C1 segment of cervical spinal cord (tissue), 14 donors: ENCODE data around the gene CPNE2.
A peak's percentile ranks its signal among the peaks of the same experiment; 100 is the strongest.

Source experiments
- DNase-seq, 14 donors: peaks; one replicate each; lab custom pipeline; 2025; lab: John Stamatoyannopoulos, UW

Gene CPNE2

DNA sequence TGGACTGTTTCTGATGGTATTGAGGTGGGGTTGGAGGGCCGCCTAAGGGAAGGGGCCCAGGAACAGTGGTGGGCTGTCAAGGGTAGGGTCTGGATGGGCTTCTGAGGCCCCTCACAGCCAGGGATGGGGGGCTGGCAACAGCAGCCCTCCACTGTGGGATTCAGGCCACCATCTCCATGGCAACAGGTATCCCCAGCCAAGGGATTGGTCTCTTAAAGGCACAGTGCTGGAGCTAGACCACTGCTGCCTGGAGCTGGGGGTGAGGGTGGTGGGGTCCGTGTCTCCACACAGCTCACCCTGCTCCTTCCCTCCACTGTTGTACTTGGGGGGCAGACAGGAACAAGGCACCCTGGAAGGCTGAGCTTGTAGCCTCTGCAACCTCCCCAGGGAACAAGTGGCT lies 51.6 kb downstream of the CPNE2 start:
- no peak for DNase-seq

DNA sequence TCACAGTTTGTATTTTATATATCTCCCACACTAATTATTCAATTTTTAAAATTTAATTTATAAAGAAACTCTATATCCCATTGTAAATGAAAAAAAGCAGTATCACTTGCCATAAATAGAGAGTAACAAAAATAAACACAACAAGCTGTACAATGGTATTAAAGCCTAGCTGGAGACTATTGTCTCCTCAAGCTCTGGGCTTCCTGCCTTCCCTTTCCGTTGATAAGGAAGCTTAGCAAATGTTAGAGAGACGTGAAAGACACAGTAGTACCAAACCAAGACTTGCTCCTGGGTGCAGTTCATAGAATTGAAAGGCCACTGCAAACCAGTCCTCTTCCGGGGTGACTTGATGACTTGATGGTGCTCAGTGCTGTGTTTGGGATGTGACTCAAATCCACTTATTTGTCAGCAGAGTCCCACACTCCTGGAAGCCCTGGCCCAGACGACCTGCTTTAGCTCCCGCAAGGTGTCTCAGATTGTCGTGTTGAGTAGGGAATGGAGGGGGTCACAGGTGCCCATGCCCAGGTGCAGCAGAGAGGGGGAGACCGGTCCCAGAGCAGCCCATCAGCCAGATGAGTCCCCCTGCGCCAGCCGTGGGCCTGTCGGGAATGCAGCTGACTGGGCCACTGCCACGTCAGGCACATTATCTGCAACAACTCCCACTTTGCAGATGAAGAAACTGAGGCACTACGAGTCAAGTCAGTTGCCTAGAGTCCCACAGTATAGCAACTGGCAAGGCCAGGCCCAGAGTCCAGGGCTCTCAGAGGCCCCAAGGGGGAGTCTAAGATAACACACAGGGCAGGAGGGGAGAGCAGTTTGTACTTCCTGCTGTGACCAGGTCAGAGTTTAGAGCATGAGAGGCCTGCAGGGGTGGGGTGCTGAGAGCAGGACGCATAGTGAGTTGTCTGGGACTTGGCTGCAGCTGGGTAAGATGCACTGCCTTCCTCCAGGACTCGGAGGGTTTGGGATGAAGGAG lies 53.0 kb downstream of the CPNE2 start:
- DNase-seq: no peak

DNA sequence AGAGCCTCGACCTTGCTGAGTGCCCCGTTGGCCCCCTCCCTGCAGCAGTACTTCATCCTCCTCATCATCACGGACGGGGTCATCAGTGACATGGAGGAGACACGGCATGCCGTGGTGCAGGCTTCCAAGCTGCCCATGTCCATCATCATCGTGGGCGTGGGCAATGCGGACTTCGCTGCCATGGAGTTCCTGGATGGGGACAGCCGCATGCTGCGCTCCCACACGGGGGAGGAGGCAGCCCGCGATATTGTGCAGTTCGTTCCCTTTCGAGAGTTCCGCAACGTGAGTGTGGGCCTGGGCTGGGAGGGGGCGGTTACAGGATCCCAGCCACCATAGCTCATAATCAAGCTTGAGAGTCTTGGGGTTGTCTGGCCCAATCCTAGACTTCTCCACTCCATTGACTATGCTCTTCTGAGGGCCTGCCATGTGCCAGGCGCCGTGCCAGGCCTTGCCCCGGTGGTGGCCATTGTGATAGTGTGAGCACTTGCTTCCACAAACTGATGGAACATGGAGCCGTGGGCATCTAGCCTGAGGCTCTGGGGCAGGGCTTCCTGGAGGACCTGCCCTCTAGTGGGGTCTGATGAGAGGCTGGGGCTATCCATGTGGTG lies 53.8 kb downstream of the CPNE2 start:
- DNase-seq: no peak

DNA sequence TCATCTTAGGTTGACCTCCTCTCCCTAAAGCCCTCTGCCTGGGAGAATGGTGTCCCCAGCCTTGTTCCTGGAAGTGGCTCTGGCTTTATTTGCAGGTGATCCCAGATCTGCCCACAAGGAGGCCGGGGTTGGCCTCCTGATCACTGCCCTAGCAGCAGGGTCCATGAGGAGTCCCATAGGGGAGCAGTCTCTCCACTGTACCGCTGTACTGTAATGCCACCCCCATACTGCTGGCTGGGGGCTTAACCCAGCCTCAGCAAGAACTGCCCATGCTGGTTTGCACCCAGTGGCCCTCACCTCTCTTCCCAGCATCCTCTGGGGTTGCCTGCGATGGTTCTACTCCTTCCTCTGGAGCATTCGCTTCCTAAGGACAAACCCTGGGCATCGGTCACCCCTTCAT lies 54.4 kb downstream of the CPNE2 start:
- DNase-seq: no peak

DNA sequence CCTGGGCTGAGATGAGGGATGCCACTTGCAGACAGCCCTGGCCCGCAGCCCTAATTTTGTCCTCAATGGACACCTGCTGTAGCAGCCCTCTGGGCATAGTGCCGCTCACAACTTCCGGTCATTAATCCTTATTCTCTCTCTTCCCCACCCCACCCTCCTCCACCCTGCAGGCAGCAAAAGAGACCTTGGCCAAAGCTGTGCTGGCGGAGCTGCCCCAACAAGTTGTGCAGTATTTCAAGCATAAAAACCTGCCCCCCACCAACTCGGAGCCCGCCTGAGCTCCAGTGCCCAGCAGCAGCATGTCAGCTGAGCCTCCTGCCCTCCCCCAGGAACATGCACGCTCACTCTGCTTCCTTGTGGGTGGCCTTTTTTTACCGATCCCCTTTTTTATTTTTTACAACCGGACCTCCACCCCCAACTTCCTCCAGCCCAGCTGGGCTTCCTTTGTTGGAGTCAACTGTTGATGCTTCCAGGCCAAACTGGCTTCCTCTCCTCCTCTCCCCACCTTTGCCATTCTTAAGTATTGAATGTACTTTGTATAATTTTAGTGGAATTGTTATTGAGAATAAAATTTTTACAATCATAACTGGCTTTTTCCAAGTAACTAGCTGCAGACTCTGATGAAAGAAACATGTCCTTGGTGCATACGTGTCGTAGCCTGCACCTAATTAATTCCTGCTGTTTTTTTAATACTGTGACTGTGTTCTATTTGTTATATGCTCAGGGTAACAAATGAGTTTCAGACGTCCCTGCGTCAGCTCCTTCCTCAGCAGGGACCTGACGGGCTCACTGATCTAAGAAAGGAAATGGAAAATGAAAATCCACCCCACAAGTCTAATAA lies 55.2 kb downstream of the CPNE2 start:
- peak in 7 of 14 donors; percentile 32 to 62 (median 44) for DNase-seq

DNA sequence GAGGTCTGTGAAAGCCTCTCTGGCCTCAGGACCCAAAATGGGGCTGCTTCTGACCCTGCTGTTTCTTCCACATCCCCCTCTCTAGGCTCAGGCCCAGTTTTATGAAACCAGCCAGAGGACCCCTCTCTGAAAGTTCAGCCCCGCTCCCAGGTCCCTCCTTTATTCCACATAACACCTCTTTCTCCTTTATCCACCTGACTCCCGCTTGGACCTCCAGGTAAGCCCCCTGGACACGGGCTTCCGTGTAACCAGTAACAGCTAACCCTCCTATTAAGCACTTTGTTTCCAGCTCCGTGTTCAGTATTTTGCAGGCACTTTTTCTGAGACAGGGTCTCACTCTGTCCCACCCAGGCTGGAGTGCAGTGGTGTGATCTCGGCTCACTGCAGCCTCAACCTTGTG lies 56.1 kb downstream of the CPNE2 start:
- no peak for DNase-seq

DNA sequence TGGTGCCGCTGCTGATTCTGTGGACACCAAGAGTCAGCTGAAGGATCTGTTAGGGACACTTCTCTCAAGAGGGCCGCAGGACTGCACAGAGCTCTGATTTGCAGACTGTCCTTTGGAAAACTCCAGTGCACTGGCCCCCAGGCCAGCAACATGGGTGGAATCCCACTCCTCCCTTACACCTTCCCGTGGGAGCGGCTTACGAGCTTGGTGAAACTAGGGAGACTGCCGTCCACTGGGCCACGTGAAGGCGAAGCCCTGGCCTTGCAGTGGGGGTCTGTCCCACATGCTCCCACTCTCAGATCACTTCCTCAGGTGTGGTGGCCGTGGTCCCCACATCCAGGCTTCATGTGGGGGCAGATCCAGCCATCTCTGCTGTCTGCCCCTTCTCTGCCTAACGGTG lies 57.0 kb downstream of the CPNE2 start:
- no peak for DNase-seq

DNA sequence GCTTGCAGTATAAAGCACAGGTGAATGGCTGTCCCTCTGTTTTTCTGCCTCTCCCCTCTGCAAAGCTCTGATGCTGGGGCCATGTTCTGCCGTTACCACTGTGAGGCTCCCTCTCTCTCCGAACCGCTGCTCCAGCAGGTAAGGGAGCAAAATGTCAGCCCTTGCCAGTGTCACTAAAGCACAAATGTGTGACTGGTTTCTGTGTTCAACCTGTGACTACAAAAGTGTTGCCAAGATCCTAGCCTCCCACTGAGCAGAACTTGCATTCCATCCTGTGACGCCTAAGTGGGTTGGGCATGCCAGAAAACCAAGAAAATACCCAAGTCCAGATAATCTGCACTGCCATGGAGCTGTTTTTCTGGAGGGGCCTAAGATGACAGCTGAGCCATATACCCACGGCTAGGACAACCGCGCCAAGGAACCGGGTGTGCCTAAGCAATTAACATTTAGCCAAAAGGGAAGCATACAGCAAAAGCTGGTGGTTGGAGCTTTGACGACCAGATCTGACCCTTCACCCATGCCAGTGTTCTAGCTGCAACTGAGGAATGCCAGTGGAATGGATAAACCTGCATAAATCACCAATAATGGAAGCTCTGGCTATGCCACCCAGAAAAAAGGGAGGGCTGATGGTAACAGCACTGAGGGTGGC lies 58.4 kb downstream of the CPNE2 start:
- peak in 1 of 14 donors; percentile 16 for DNase-seq

DNA sequence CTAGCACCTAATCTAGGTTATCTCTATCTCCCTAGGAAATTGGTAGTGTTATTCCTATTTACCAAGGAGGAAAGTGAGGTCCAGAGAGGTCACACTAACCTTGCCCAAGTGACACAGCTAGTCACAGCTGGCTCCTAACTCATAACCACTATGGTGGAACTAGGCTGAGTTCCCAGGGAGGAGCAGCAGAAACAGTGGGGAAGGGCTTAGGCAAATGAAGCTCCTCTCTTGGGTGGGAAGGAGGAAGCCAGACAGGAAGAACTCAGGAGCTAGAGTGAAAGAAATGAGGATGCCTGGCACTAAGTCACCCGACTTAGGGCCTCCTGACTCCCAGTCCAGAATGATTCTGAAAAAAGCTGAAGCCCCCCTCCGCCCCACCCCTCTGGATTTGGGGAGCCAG lies 59.0 kb downstream of the CPNE2 start:
- no peak for DNase-seq

DNA sequence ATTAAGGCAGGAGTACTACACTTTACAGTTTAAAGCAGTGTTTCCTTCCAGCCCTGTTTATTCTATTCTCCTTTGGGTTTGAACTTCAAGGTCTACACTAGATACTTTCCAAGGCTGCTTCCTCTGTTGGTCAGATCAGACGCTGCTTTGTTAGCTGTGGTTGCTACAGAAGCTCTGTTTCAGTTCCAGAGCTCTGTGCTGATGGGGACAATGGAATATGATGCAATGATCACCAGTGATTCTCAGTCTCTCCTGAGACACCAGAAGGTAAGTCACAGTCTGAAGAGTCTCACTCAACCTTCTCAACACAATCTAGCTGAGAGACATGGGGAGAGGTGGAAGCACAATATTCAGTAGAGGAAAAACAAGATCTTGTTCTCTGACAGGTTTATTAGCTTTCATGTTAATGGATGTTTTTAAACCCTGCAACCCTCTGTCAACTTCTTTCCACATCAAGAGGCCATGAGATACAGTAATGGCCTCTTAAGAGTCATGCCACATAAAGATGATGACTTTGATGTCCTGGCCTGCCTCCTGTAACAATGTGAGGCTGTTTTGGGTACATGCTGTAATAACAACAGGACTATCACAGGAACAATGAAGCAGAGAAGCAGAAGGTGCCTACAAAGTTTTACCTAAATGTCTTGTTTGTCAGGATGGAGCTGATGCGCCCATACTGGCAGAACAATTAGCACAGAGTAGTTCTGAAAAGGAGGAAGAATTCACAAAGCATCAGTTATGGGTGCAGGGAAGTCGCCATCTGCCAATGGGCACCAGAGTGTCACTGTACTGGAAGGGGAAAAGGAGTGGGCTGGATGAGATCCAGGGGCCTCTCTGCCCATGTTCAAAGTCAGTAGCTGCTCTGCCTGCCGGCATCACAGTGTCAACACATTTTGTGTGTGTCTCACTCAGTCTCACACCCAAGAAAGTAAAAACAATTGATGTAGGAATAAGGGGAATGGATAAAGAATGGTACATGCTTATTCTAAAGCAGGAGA lies 60.0 kb downstream of the CPNE2 start:
- DNase-seq: peak in 2 of 14 donors; percentile 27 to 53

DNA sequence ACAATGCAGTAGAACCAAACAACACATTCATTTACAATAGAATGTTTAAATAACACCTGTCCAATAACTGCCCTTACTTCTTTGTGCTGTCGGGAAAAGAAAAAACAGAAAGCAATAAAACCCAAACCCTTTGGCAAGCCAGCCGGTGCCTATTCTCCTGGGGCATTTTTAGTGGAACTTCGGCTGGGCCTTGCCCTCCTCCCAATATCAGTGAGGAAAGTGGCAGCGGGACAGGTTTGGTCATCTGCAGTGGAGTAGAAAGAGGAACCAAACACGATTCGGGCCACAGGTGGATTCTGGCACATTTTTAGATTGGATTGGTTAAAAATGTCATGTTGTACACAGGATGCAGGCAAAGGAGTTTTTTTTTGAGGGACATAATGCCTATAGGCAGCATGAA lies 61.5 kb downstream of the CPNE2 start:
- DNase-seq: no peak

DNA sequence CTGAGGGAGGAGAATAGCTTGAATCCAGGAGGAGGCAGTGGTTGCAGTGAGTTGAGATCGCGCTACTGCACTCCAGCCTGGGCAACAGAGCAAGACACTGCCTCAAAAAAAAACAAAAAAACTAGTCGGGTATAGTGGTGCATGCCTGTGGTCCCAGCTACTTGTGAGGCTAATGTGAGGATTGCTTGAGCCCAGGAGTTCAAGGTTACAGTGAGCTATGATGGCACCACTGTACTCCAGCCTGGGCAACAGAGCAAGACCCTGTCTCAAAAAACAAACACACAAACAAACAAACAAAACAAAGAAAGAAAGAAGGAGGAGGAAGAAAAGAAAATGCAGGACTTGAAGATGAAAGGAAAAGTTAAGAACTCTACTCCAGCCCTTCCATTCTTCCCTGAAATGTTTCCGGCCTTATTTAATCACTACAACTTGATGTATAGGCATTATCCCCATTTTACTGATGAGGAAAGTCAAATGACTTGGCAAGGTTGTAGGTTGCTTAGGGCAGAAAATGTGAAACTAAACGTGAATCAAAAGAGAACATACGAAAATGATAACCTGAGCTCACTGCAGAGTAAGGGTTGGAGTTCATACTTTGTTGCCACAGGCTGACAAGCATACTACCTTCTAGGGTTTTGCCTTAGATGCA lies 63.4 kb downstream of the CPNE2 start:
- no peak for DNase-seq

DNA sequence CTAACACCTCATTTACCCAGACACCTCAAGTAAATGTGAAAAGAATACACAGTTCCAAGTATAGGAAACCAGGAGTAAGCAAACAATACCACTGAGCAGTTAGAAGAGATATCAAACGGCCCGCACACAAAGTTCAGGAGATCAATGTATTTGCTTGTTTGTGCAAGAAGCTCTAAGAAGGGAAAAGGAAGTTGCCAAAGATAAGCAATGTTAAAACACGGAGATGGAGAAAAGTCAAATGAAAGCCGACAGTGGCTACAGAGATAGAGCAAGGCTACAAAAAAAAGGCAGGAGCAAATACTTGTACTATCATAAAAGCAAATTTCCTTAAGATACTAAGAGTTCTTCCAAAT lies 63.9 kb downstream of the CPNE2 start:
- DNase-seq: no peak

DNA sequence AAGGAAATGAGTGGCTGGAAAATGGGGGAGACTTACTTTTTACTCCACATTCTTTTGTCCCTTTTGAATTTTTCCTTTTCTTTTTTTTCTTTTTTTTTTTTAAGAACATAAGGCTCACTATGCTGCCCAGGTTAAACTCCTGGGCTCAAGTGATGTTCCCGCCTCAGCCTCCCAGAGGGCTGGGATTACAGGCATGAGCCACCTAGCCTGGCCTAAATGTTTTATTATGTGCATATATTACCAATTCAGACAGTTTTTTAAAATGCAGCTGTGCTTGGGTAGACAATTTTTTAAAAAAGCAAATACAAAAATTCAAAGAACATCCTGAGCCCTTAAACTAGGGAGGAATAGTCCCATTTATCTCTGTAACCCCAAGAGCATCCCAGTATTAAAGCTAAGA lies 65.2 kb downstream of the CPNE2 start:
- DNase-seq: no peak

DNA sequence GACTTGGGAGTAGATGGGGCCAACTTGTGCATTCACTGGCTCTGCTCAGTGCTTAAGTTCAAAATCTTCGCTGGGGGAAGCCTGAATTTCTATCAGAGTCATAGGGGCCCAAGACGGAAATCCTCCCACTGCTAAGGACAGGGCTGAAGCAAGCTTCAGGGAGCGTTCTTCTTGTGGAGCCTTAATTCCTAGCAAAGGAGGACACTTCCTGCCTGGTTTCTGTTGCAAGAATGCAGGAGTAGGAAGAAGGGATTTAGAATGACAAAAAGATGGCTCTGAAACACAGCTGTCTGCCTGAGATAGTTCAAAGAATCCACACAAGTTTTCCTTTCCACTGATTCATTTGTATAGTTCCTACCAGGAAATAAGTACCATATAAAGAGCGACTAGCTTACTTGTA lies 67.1 kb downstream of the CPNE2 start:
- DNase-seq: no peak

DNA sequence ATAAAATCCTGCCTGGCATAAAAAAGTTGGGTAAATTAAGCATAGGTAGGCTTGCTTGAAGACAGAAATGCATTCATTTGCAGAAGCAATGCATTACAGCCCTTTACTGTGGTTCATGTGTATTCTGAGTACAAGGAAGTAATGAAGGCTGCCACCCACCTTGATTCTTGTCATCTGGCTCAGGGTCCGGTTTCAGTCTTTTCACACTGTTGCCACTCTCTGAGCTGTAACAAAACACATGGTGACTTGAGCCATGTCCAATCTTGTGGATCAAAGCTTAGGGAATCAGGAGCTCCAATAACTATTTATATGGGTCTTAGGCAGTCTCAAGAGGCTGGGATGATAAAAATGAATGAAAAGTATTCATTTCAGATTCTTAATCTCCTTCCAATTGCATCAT lies 71.5 kb downstream of the CPNE2 start:
- no peak for DNase-seq

DNA sequence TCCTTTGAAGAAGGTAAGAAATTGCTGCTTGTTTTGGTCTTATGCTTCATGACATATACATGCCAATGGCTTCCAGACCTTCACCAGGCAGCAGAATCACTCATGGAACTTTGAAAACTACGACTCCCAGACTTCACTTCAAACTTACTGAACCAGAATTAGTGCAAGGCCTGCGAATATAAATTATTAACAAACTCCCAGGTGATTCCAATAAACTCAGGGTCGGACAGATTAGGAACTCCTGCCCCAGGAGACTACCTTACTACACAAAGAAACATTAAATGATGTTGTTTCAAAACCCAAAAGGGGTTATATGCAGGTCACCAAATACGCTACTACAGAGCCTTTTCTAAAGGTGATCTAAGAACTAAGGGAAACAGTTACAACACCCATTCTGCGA lies 73.1 kb downstream of the CPNE2 start:
- no peak for DNase-seq

DNA sequence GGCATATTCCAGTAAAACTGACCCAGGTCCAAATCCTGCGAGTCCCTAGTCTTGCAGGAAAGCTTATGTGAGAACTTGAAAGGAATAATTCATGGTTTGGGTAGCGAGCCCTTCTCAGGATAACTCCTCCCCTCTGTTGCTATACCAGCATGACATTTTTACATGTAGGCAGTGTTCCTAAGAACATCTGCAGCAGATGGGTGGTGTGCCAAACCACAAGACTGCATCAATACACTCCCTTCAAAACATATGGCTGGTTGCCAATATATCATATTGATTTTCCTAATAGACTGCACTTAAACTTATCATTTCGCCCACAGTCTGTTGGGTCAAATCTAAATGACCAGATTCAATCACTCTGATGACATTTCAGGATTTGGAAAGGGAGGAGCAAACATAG lies 73.6 kb downstream of the CPNE2 start:
- no peak for DNase-seq

DNA sequence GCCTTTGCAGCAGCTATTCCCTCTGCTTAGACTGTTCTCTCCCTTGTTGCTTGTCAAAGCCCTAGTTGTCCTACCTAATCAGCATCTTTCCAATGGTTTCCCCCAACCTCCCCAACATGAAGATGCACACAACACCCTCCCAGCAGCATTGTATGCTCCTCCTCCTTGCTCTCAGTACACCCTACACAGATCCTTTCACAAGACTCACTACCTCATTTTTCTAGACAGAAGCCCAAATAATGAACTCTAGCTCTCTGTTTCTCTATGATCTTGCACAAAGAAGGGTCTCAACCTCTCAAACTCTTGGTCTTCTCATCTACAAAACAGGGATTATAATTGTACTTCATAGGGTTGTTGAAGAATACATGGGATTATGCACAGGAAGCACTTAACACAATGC lies 74.1 kb downstream of the CPNE2 start:
- DNase-seq: no peak

DNA sequence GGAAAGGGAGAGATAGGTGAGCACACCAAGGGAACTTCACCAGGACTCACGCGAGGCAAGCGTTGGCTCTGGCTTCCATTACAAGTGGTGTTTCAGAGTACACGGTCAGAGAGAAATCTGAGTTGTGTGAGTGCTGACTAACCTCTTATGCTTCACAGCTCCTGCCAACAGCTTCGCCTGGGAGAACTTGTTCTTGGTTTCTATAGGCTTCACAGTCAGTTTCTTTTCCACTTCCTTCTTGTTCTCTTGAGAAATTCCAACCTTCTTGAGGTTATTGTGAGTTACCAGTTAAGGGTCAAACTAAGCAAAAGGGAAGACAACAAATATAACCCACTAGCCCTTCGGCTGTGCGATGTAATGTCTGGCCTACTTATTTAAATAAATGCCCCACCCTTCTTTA lies 74.6 kb downstream of the CPNE2 start:
- no peak for DNase-seq
